DOHH2 (cell line): ENCODE results near the gene MAP2K7.

Source experiments
- H3F3A ChIP-seq: fragments of 200-600 bp; sonication (generic), shearing (Covaris generic); 2 replicates; pipeline ENCODE4 v1.6.0; 2016; ENCODE audit warnings: antibody characterized with exemption, mild to moderate bottlenecking; ENCODE audit not compliant: control insufficient read depth, insufficient read depth
- H3K27ac ChIP-seq: fragments of 200-600 bp; sonication (generic); 2 replicates; pipeline ENCODE4 v1.5.1; 2014; ENCODE audit warnings: low read depth, mild to moderate bottlenecking, low read length, moderate library complexity
- H3K27me3 ChIP-seq: fragments of 200-600 bp; sonication (generic); 2 replicates; pipeline ENCODE4 v1.6.1; 2014; ENCODE audit warnings: mild to moderate bottlenecking, low read length, mixed read lengths; ENCODE audit not compliant: control insufficient read depth
- H3K36me3 ChIP-seq: fragments of 200-600 bp; sonication (generic); 2 replicates; pipeline ENCODE4 v1.6.1; 2014; ENCODE audit warnings: mild to moderate bottlenecking, low read length, moderate library complexity, mixed read lengths; ENCODE audit not compliant: control insufficient read depth
- H3K4me1 ChIP-seq: fragments of 200-600 bp; sonication (generic); 2 replicates; pipeline ENCODE4 v1.6.1; 2014; ENCODE audit warnings: mild to moderate bottlenecking, low read length, mixed read lengths; ENCODE audit not compliant: control insufficient read depth
- H3K4me2 ChIP-seq: fragments of 200-600 bp; sonication (generic); 2 replicates; pipeline ENCODE4 v1.6.0; 2014; ENCODE audit warnings: mild to moderate bottlenecking, low read length, moderate library complexity
- H3K4me3 ChIP-seq: fragments of 200-600 bp; sonication (generic); 2 replicates; pipeline ENCODE4 v1.5.1; 2014; ENCODE audit warnings: mild to moderate bottlenecking, low read length, mixed read lengths
- H3K79me2 ChIP-seq: fragments of 200-600 bp; sonication (generic); 2 replicates; pipeline ENCODE4 v1.6.1; 2014; ENCODE audit warnings: mild to moderate bottlenecking, low read length, mixed read lengths; ENCODE audit not compliant: control insufficient read depth
- H3K9me2 ChIP-seq: fragments of 200-600 bp; sonication (generic); replicated peaks from 2 replicates; pipeline ENCODE4 v1.6.1; 2014; ENCODE audit warnings: mild to moderate bottlenecking, low read length, mixed read lengths; ENCODE audit not compliant: control insufficient read depth
- H3K9me3 ChIP-seq: fragments of 200-600 bp; sonication (generic); 2 replicates; pipeline ENCODE4 v1.6.1; 2014; ENCODE audit warnings: antibody characterized with exemption, low read length, mixed read lengths; ENCODE audit not compliant: control insufficient read depth, insufficient read depth
- H4K20me1 ChIP-seq: fragments of 200-600 bp; sonication (generic); 2 replicates; pipeline ENCODE4 v1.6.0; 2014; ENCODE audit warnings: low read depth, mild to moderate bottlenecking, antibody characterized with exemption, low read length, moderate library complexity; ENCODE audit not compliant: control insufficient read depth, insufficient read depth
- CTCF ChIP-seq: fragments of 200-600 bp; sonication (generic); IDR thresholded peaks from one replicate; pipeline ENCODE4 v1.5.1; 2014; ENCODE audit warnings: antibody characterized with exemption, mild to moderate bottlenecking, low read depth, low read length; ENCODE audit not compliant: poor library complexity, severe bottlenecking
- EZH2phosphoT487 ChIP-seq: fragments of 200-600 bp; sonication (generic); IDR thresholded peaks from 2 replicates; pipeline ENCODE4 v1.6.1; 2017; ENCODE audit warnings: borderline replicate concordance, mild to moderate bottlenecking, antibody characterized with exemption, low read length, moderate library complexity, mixed read lengths

MAP2K7 gene

GRCh38 chr19:7898967-7899366 lies 4.7 kb upstream of the MAP2K7 start:
- Histone ChIP-seq H3K4me1 (peaks cover 10% of the 10 kb centered on the region), H3K36me3 (no peaks in the 10 kb centered on the region), H3K9me3 (no peaks in the 10 kb centered on the region), H4K20me1 (no peaks in the 10 kb centered on the region), H3K27ac (no peak overlapping the region), H3K9me2 (no peaks in the 10 kb centered on the region), H3K4me3 (no peak overlapping the region), H3K79me2 (peaks cover 8% of the 10 kb centered on the region), H3F3A (no peaks in the 10 kb centered on the region), H3K4me2 (no peak overlapping the region), H3K27me3 (no peaks in the 10 kb centered on the region)
- TF ChIP-seq CTCF (no peak), EZH2phosphoT487 (no peak)

GRCh38 chr19:7899751-7900378 lies 3.8 kb upstream of the MAP2K7 start:
- H4K20me1 ChIP-seq = peaks cover 5% of the 10 kb centered on the region; the same call in 1 of the 2 replicates
- no peaks in the 10 kb centered on the region for H3K27me3 ChIP-seq
- no peaks in the 10 kb centered on the region for H3K9me2 ChIP-seq
- no peak overlapping the region for H3K4me2 ChIP-seq
- no peak overlapping the region for H3K27ac ChIP-seq
- H3K9me3 ChIP-seq = no peaks in the 10 kb centered on the region
- peaks cover 8% of the 10 kb centered on the region; the same call in 1 of the 2 replicates for H3K36me3 ChIP-seq
- peaks cover 17% of the 10 kb centered on the region for H3K79me2 ChIP-seq
- no peak for TF ChIP-seq EZH2phosphoT487
- no peak for TF ChIP-seq CTCF
- peaks cover 12% of the 10 kb centered on the region for H3K4me1 ChIP-seq
- no peaks in the 10 kb centered on the region for H3F3A ChIP-seq
- H3K4me3 ChIP-seq = no peak overlapping the region

- Histone ChIP-seq H3K9me3 (no peaks in the 10 kb centered on the region), H3K27ac (no peak overlapping the region), H3K4me1 (peaks cover 18% of the 10 kb centered on the region), H3K4me2 (no peak overlapping the region), H3F3A (no peaks in the 10 kb centered on the region), H3K79me2 (peaks cover 23% of the 10 kb centered on the region), H3K9me2 (no peaks in the 10 kb centered on the region), H4K20me1 (peaks cover 10% of the 10 kb centered on the region), H3K36me3 (peaks cover 13% of the 10 kb centered on the region; the same call in 1 of the 2 replicates), H3K4me3 (no peak overlapping the region), H3K27me3 (no peaks in the 10 kb centered on the region)
- TF ChIP-seq CTCF (no peak), EZH2phosphoT487 (no peak)
These were observed 3.2 kb upstream of the MAP2K7 start for GRCh38 chr19:7900401-7900870.
